HCT116 (cell line): ENCODE data around the gene TELO2. TPM values are rescaled to one million over a fixed set of nuclear protein-coding genes. Genes with fewer than 3 reads are reported as not detected.

Experiments
- ATAC-seq: fragments of 200-7000 bp; cut with Tn5 transposase; 2 replicates; pipeline ENCODE4 v1.9.1; 2020; ENCODE audit warnings: mild to moderate bottlenecking, moderate library complexity
- BruUV-seq: library from RNA; stranded (reverse); fragments of 400-500 nt; replicated peaks from 2 replicates; lab custom pipeline; 2021; lab: Mats Ljungman, UMichigan
- CTCF ChIA-PET: fragments of 300-600 bp; sonication (Branson Sonifier 250); formaldehyde crosslinking; loops from one replicate; lab custom pipeline; 2021; ENCODE audit warnings: antibody characterized with exemption; lab: Charles Lee
- POLR2A ChIA-PET: fragments of 300-600, 350-600 bp; sonication (Branson Sonifier 250); formaldehyde crosslinking; loops from one replicate; lab custom pipeline; 2021; ENCODE audit warnings: antibody characterized with exemption; lab: Charles Lee
- RAD21 ChIA-PET, 2 experiments: fragments of 300-600 bp; sonication (Branson Sonifier 250); formaldehyde crosslinking; loops; one replicate each; lab custom pipeline; 2023; ENCODE audit warnings: low total read pairs in 2 of 2; ENCODE audit not compliant: uncharacterized antibody in 2 of 2, unreplicated experiment in 2 of 2, low non-redundant PET in 1 of 2; lab: Charles Lee
- DNase-seq: peaks from one replicate; pipeline ENCODE4 v3.0.0-alpha.2; 2010; ENCODE audit warnings: low read depth, low spot score
- H2AFZ ChIP-seq: fragments of 200-600 bp; shearing (Covaris generic), sonication (generic); 2 replicates; pipeline ENCODE4 v1.6.1; 2017; ENCODE audit warnings: low read depth, mixed run types, mixed read lengths, antibody characterized with exemption, low read length; ENCODE audit not compliant: poor library complexity, severe bottlenecking
- H3K27ac ChIP-seq: 2 replicates; pipeline ENCODE4 v1.5.1; 2012; ENCODE audit warnings: low read depth, low read length
- H3K27me3 ChIP-seq: fragments of 200-600 bp; sonication (generic); 2 replicates; pipeline ENCODE4 v1.6.1; 2016; ENCODE audit warnings: mixed run types, low read length, mixed read lengths; ENCODE audit not compliant: insufficient read depth
- H3K36me3 ChIP-seq, 2 experiments: fragments of 200-500 bp in 1 of 2; fragments of 200-600 bp in 1 of 2; sonication (Bioruptor generic) in 1 of 2; sonication (generic) in 1 of 2; 2 replicates each; pipeline versions ENCODE4 v1.5.1 to v1.6.1; 2014 to 2016; ENCODE audit warnings: low read length in 2 of 2, inconsistent platforms in 1 of 2, mixed read lengths in 1 of 2, mixed run types in 1 of 2; ENCODE audit not compliant: insufficient read depth in 2 of 2, control insufficient read depth in 1 of 2
- H3K4me1 ChIP-seq, 2 experiments: fragments of 200-600 bp in 1 of 2; sonication (generic) in 1 of 2; 2 replicates each; pipeline versions ENCODE4 v1.5.1 to v1.6.1; 2012 to 2017; ENCODE audit warnings: low read length in 2 of 2, inconsistent platforms in 1 of 2, mild to moderate bottlenecking in 1 of 2, mixed read lengths in 1 of 2, mixed run types in 1 of 2, moderate library complexity in 1 of 2; ENCODE audit not compliant: insufficient read depth in 2 of 2, control insufficient read depth in 1 of 2
- H3K4me2 ChIP-seq: fragments of 200-600 bp; sonication (generic); 2 replicates; pipeline ENCODE4 v1.6.1; 2017; ENCODE audit warnings: mixed run types, low read length, mixed read lengths
- H3K4me3 ChIP-seq, 2 experiments: fragments of 200-600 bp in 1 of 2; sonication (generic) in 1 of 2; replicated peaks in 1 of 2; 2 replicates each; pipeline ENCODE4 v1.5.1; 2011 to 2016; ENCODE audit warnings: low read length in 2 of 2, control low read depth in 1 of 2, low read depth in 1 of 2, mild to moderate bottlenecking in 1 of 2, mixed read lengths in 1 of 2, mixed run types in 1 of 2
- H3K79me2 ChIP-seq: fragments of 200-600 bp; sonication (generic); 2 replicates; pipeline ENCODE4 v1.6.1; 2017; ENCODE audit warnings: mild to moderate bottlenecking, mixed run types, low read length, moderate library complexity, mixed read lengths; ENCODE audit not compliant: insufficient read depth
- H3K9ac ChIP-seq: fragments of 200-600 bp; sonication (generic); 2 replicates; pipeline ENCODE4 v1.6.1; 2016; ENCODE audit warnings: low read length, mixed read lengths
- H3K9me2 ChIP-seq: fragments of 200-600 bp; sonication (generic), shearing (Covaris generic); 2 replicates; pipeline ENCODE4 v1.6.1; 2017; ENCODE audit warnings: mixed run types, mild to moderate bottlenecking, moderate library complexity; ENCODE audit not compliant: insufficient read depth
- H3K9me3 ChIP-seq, 2 experiments: fragments of 200-500 bp in 1 of 2; fragments of 200-600 bp in 1 of 2; sonication (Bioruptor generic) in 1 of 2; sonication (generic) in 1 of 2; 2 replicates each; pipeline ENCODE4 v1.6.1; 2014 to 2017; ENCODE audit warnings: low read length in 2 of 2, mixed read lengths in 2 of 2, inconsistent platforms in 1 of 2, low read depth in 1 of 2, mild to moderate bottlenecking in 1 of 2, mixed run types in 1 of 2, moderate library complexity in 1 of 2; ENCODE audit not compliant: control insufficient read depth in 1 of 2, insufficient read depth in 1 of 2
- H4K20me1 ChIP-seq: fragments of 200-600 bp; sonication (generic), shearing (Covaris generic); 2 replicates; pipeline ENCODE4 v1.6.1; 2017; ENCODE audit warnings: mixed run types, mild to moderate bottlenecking, moderate library complexity; ENCODE audit not compliant: insufficient read depth
- CEBPB ChIP-seq: IDR thresholded peaks from 2 replicates; pipeline ENCODE4 v1.6.1; 2012; ENCODE audit warnings: low read depth
- RAD21 ChIP-seq: IDR thresholded peaks from 2 replicates; pipeline ENCODE4 v1.6.1; 2012; ENCODE audit warnings: low read depth, mild to moderate bottlenecking
- REST ChIP-seq: IDR thresholded peaks from 2 replicates; pipeline ENCODE4 v1.6.1; 2012; ENCODE audit warnings: low read depth
- SP1 ChIP-seq: IDR thresholded peaks from 2 replicates; pipeline ENCODE4 v1.6.1; 2012; ENCODE audit warnings: low read depth
- ZFX ChIP-seq: fragments of 450-650 bp; IDR thresholded peaks from 2 replicates; pipeline ENCODE4 v1.6.1; 2017
- intact Hi-C: fragments of 100-400 bp; cut with micrococcal nuclease; formaldehyde crosslinking; loops from 2 replicates; pipeline ENCODE4 v1.10.0; 2022
- total RNA-seq: library from RNA; stranded (reverse); gene quantifications from one replicate; pipeline ENCODE4 v1.2.1, GENCODE V29; 2021; ENCODE audit not compliant: unreplicated experiment

Gene TELO2
- total RNA-seq, 1 experiment from 2014 or later, result 74.3 TPM

GRCh38 chr16:1542533-1542932 lies 49.4 kb downstream of the TELO2 start:
- H3K27ac ChIP-seq, result peak overlapping the region; percentile 59; the same call in 1 of the 2 replicates
- POLR2A ChIA-PET, result no interaction called here
- H3K27me3 ChIP-seq, result no peaks in the 10 kb centered on the region
- DNase-seq, result no peak
- ATAC-seq, result no peak
- no peaks in the 10 kb centered on the region for H3K36me3 ChIP-seq
- no peaks in the 10 kb centered on the region for H3K9me2 ChIP-seq
- H3K9ac ChIP-seq, result peak overlapping the region; percentile 49; the same call in 1 of the 2 replicates
- CTCF ChIA-PET, result no interaction called here
- peak overlapping the region; percentile 73 for H3K4me2 ChIP-seq
- H3K4me1 ChIP-seq, result peaks cover 19 to 25% of the 10 kb centered on the region in 2 experiments
- no peak for TF ChIP-seq SP1
- no peak for TF ChIP-seq RAD21
- no peak for TF ChIP-seq CEBPB
- no peak for TF ChIP-seq REST
- no peak for TF ChIP-seq ZFX
- intact Hi-C loops, result no loop called here
- no peaks in the 10 kb centered on the region for H3K79me2 ChIP-seq
- H3K4me3 ChIP-seq, result no peak overlapping the region
- H2AFZ ChIP-seq, result no peak overlapping the region
- no peaks in the 10 kb centered on the region for H4K20me1 ChIP-seq
- RAD21 ChIA-PET, result no interaction called here
- no TSS peak for BruUV-seq
- no peaks in the 10 kb centered on the region for H3K9me3 ChIP-seq
